HG02840 (cell line): ENCODE measurements around the gene PAQR9.

Experiments
- ATAC-seq: cut with Tn5 transposase; IDR thresholded peaks from one replicate; pipeline ENCODE4 v1.9.1; 2021; ENCODE audit warnings: mild to moderate bottlenecking, moderate library complexity, moderate number of reproducible peaks; ENCODE audit not compliant: unreplicated experiment, low FRiP score

The PAQR9 gene

DNA sequence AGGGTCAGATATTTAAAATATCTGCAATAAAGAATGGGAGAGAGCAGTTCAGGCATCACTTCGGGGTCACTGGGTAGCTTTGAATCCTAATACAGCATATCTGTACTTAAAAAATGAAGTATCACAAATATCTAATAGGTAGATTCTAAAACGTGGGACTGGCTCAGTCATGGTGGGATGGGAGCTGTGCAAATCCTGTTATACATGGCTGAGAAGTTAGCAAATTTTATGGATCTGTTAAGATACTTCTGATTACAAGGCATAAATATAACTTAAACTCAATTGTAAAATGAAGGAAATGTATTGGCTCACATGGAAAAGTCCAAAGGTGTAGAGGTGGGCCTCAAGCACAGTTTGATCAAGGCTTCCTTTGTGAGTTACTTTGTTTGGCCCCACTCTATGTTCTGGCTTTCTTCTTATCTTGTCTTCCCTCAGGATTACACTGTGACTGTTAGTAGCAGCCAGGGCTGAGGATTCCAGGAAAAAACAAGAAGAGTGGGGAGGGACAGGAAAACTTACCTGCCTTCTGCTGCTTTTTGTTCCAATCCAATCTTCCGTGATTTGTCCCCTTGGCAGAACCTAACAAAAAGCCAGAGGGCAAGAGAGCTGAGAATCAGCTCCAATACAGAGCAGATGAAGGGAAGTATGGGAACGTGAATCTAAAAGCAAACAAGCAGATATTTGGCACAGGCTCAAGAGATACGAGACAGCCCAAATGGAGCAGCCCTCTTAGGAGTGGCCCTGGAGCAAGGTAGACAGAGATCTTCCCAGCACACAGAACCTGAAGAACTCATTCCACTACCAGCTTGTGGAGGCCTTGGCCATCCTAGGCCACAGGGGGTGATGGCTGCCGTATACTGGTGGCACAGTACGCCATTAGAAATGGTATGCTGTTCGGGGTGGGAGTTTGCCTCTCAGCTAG lies 10.9 kb downstream of the PAQR9 start:
- no peak for ATAC-seq

DNA sequence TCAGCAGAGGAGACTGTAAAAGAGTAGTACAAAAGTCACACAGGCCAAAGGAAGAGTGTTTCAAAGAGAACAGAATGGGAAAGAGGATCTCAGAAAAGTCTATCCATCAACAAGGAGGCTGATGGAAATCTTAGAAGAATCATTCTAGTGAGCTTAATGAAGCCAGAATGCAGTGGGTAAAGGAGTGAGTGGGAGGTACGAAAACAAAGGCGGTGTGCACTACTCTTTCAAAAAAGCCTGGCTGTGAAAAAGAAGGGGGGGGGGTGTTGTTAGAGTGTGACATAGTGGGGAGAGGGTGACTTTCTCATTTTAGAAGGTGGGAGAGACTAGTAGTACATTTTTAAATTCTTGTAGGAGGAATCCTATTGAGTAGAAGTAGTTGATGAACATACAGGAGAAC lies 11.7 kb downstream of the PAQR9 start:
- no peak for ATAC-seq

DNA sequence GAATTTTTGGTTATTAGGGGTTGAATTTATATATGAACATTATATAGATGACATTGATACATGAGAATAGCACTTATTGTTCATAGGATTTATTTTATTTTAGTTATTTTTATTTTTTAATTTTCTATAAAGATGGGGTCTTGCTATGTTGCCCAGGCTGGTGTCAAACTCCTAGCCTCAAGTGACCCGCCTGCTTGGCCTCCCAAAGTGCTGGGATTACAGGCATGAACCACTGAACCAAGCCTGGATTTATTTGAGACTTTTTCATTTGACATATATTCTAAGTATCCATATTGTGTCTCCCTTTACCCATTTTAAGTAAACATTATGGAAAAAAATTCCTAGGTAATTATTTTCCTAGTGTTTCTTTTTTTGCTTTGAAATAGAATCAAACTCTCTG lies 12.5 kb downstream of the PAQR9 start:
- ATAC-seq: no peak

DNA sequence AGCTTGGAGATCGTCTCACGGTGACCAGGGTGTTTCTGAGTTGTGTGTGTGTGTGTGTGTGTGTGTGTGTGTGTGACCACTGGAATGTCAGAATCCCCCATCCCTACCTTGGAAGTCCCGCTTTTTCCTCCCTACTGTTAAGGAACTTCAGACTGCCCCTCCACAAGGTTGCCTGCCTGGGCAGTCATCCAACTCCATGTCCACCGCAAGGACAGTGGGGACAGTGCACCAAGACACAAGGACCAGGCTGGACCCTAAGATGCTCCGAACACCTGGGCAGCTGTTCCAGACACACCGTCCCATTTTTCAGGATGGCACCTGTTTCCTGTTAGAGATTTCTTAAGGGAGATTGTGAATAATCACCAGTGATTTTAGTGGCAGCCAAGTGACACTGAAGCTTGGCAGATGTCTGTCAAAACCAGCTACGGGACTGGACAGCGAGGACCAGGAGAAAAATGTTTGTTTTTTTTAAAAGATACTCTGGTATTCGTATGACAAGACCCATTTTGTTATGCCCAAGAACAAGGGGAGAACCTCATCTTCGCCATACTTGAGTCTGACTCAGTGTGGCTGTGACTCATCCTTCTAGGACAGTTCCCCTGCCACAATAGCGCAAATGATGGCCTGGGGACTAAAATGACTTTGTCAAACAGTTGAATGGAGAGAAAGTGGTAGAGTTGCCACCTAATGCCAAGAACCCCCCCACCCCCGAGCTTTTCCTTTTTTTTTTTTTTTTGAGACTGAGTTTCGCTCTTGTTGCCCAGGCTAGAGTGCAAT lies 15.5 kb downstream of the PAQR9 start:
- no peak for ATAC-seq

DNA sequence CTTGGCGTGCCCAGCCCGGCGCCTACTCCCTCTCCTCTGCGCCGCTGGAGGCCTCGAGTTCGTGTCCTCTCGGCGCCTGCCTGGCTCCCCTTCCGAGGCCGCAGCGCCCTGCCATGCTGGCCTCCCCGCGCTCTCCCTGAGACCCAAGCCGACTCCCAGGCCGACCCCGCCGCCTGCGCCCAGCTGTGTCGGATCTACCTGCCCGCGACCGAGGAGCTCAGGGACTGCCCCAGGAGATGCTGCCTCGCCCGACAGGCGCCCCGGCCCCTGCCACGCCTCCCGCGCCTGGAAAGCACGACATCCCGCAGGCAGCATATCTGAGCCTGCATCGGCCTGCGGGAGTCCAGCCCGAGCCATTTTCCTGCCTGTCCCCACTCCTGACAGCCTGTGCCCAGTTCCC lies 16.1 kb downstream of the PAQR9 start:
- no peak for ATAC-seq

DNA sequence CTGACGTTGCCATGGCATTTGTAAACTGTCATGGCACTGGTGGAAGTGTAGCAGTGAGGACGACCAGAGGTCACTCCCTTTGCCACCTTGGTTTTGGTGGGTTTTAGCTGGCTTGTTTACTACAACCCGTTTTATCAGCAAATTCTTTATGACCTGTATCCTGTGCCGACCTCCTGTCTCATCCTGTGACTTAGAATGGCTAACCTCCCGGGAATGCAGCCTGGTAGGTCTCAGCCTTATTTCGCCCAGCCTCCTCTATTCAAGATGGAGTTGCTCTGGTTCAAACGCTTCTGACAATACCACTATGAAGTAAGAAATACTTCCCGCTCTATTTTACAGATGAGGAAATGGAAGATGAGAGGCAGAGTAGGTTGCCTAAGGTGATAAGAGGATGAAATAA lies 16.6 kb downstream of the PAQR9 start:
- no peak for ATAC-seq

DNA sequence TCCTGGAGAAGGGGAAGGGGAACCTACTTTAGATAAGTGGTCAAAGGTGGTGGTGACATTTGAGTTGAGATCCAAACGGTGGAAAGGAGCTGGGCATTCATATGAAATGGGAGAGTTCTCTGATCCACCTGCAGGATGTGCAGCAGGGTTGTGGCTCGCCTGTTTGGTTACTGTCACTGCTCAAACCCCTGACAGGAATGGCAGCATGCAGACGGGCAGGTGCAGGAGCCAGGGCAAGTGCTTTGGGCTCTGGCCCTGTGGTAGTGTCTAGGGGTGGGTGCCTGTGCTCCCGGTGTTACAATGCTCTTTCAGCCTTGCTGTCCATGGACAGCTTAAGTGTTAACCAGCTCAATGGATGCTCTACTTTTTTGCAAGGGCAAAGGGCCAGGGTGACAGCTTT lies 18.5 kb downstream of the PAQR9 start:
- no peak for ATAC-seq

DNA sequence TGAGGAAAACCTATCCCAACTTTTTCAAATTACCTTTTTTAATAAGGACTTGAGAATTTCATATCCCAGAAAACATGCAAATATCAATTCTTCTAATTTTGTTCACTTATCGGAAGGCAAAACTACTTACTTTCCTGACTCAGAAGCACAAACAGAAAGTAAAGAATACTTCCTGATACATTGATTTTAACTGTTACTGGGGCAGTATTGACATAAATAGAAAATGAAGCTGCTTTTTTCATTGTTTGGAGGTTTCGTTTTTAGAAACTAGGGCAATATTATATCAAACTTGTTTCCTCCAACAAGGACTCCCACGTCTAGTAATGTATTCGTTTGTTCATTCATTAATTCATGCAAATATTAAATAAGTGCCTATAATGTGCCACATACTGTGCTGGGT lies 19.1 kb downstream of the PAQR9 start:
- ATAC-seq: no peak

DNA sequence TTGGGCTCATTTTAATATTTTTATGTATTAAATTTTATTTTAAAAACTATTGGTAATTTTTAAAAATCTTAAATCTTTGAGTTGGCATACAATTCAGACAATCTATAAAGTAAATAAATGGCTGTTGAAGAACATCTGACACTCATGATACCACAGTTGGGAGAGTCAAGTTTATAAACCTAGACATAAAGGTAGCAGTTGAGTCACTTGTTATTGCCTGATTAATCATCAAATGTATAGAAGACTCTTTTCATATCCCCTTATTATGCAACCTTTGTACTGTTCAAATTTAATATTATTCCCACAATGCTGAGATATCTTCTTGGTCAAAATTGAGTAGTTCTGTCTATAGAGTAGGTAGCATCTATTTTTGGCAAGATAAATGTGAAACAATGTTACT lies 19.6 kb downstream of the PAQR9 start:
- no peak for ATAC-seq

DNA sequence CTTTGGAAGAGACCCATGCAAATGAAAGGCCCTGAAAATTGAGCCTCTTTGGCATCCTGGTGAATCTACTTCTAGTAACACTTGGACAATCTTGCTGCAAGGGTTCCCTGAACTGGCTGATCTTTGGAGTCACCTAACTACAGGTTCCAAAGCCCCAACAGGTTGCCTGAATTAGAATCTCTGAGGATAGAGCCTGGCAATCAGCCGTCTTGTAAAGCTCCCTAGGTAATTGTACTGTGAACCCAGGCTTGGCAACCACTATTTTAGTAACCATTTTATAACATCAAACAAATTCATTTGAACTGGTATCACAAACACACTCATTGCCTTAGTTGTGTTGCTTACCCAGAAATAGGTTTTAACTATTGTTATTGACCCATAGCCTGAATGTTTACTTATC lies 20.1 kb downstream of the PAQR9 start:
- ATAC-seq: no peak

DNA sequence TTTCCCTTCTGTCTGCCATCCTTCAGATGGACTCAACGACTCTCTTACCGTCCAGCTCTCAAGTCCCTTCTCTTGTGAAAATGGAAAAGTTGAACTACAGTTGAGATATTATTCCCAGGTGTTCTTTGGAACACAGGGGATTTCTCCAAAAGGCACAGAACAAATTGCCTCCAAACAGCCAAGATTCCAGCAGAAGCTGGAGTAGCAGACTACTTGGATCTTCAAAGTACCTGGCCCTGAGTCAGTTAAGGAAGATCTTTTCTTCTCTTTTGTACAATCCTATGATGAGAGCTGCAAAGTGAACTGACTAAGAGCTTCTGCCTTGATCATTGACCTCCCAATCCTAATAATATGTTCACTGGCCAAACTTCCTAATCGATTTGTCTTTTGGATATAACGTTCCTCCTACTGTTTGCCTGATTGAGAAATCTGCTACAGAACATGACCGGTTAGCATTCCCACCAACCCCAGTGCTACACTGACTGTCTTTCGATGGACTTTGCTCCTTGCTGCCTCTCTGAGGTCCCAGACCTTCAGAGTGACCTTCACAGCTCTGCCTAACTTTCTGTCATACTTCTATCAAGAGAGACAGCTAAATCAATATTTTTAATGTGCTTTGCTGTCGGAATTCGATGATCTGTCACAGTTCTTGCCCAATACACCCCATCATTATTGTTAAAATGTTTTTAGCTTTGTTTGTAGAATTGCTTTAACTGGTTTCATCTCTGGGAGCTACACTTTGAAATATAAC lies 21.9 kb downstream of the PAQR9 start:
- no peak for ATAC-seq

DNA sequence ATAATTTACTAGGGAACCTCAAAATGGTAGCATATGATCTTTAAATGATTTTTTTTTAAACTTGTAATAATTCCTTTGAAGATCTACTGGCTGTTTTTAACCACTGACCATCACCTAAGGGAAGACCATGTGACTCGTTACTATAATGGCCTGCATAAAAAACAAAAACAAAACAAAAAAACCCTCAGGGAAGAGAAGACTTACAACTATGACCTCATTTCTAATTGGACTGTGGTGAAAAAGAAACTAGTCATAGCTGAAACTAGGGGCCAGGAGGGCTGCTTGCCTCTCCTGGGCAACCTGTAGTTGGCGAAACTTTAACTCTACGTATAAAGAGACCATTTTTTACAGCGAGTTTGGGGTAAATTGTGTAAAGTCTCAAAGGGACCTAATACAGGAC lies 23.0 kb downstream of the PAQR9 start:
- no peak for ATAC-seq

DNA sequence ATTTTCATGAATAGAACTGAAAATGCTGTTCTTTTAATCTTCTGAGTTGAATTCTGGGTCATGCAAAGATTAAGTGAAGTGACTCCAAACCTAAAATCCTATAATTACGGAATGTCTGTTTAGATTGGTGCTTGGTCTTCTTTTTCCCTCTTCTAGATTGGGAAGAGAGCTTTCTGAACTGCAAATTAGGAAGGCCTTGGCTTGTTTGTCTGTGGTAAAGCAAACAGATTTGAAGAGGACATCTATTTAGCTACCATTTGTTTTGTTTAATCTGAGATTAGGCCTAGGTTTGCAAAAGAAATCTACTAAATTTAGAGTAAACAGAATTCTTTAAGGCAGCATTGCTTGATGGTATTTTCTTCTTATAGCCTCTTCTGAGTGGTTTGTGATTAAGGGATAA lies 23.5 kb downstream of the PAQR9 start:
- ATAC-seq: no peak

DNA sequence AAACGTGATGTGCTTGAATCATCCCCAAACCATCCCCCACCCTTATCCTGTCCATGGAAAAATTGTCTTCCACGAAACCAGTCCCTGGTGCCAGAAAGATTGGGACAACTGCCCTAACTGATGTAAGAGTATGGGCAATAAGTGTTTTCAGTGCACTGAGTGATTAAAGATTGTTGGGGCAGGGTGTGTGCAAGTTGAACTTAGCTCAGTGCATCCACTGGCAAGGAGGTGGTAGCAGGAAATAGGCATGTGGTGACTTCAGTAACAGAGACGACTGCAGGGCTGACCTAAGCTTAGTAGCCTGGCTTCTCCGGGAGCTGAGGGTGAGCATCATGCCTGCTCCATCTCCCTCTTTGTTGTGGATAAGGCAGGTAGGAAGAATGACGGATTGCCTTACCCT lies 27.5 kb downstream of the PAQR9 start:
- ATAC-seq: no peak

DNA sequence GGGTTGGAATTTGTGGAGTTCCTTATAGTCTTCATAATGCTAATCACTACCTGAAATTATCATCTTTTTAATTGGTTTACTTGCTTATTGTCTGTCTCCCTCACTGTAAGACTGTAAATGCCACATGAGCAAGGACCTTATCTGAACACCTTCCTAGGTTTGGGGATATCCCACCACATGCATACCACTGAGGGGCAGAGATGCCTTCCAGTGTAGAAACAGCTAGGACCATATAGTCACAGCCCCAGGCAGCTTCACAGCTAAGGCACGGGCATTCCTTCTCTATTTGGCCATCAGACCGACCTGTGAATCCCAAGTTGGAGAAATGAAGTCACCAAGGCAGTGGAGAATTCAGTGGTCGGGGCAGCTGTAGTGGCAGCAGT lies 28.6 kb downstream of the PAQR9 start:
- no peak for ATAC-seq

DNA sequence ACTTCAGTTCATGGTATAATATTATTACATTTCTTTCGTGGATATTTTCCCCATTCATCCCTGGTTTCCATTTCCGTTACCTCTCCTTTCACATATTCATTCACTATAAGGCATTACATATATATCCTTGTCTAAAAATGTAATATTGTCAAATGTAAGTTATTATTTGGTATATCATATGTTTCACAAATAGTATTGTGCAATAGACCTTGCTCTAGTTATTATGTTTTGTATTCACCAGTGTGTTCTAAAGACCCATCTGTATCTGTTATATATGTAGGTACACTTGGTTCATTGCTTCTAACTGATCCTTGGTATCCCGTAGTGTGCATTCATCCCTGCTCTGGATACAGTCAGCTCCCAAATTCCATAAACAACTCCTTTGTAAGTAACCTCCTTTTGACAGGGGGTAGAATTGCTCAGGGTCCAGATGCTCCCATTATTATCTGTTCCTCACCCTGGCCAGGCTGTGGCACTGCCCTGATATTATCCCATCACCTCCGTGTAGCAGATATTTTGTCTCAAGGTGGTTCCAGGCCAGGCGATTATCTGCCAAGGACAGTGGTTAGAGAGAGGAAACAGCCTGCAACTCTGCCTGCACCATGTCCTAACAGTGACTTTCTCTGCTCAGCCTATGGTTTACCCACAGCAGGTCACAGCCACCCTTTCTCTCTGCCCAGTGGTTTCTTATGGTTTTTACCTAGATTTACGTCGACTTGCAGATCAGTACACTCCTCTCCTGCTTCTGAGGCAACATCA lies 29.2 kb downstream of the PAQR9 start:
- no peak for ATAC-seq

DNA sequence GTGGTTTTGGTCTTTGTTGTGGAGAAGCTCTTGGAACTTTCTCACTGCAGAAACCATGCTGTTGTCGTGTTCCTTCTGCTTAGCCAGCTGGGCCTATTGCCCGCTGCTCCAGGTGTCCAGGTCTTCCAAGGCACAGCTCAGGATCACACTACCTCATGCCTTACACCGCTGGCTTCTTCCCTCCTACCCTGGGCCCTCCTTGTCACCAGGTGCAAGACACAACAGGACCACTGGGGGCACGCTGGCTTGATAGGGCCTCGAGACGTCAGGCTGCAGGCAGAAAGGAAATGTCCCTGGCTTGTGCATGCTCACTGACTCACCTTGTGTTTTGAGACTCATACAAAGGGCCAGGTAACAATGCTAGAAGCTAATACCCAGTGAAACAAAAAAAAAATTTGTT lies 32.3 kb downstream of the PAQR9 start:
- no peak for ATAC-seq

DNA sequence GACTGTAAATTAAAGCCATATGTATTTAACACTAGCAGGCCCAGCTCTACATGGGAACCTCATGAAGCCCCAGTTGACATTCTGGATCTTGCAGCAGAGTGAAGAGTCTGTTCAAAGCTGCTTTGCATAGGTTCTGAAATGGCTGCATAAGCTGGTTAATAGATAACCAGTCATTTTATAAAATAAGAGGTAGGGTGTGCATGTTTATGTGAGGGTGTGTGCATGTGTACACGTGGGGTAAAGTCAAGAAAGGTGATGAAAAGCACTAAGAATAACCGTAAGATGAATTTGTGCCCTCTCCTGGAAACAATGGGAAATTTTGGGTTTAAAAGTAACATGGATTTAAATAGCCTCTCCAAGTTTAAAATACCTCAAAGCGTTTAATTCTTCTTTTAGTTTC lies 33.0 kb downstream of the PAQR9 start:
- ATAC-seq: no peak

DNA sequence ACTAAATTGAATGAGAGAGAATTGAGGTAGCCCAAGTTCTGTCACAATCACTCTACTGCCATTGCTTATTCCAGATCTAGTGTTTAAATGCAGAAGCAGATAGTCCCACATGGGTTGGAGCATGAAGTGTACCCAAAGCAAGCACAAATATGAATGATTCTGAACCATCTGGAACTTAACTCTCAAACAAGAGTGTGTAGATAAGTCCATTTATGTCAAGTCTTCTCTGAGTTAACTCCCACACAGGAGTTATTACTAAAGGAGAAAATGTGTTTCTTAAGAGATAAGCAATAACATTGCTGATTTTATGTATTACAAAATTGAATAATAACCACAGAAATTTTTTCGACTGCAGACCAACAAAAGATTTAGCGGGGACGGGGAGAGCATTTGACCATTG lies 33.6 kb downstream of the PAQR9 start:
- no peak for ATAC-seq

DNA sequence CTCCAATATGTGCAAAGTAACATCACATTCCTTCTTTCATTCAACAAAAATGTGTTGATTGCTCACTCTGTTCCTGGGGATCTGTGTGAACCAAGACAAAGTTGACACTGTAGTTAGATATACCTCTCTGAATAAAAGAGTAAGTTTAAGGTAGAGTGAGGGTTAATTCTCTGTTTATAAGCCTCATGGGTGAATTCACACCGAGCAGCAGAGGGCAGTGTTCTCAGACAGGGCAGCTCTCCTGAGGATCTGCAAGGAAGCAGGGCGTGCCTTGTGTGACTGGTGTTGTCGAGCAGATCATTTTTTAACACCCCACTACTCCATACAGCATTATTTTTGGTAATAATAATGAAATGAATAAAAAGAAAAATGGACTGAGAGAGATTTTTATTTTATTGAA lies 34.4 kb downstream of the PAQR9 start:
- ATAC-seq: no peak
